CD4-positive, CD25-positive, alpha-beta regulatory T cell (primary cell): Measurements from ENCODE around the gene PLEK2. TPM values are rescaled to one million over a fixed set of nuclear protein-coding genes. Genes with fewer than 3 reads are reported as not detected.

Source experiments
- ATAC-seq, 2 donors: fragments of 150-1000 bp; cut with Tn5 transposase; one replicate each; pipeline ENCODE4 v1.10.0; 2021; ENCODE audit warnings: low read depth in 2 of 2, moderate number of reproducible peaks in 2 of 2, moderate library complexity in 1 of 2
- DNase-seq, 3 donors: peaks; one replicate each; pipeline versions ENCODE4 v3.0.0 to v3.0.0-alpha.2; 2012 to 2022; ENCODE audit warnings: mixed read lengths in 1 of 3
- H3K27ac ChIP-seq: one replicate; pipeline ENCODE4 v1.7.0; 2013; ENCODE audit warnings: mild to moderate bottlenecking, low read length; ENCODE audit not compliant: insufficient read depth, poor library complexity, severe bottlenecking
- H3K27me3 ChIP-seq: one replicate; pipeline ENCODE4 v1.7.0; 2013; ENCODE audit warnings: low read length; ENCODE audit not compliant: control insufficient read depth, insufficient read depth
- H3K36me3 ChIP-seq: one replicate; pipeline ENCODE4 v1.7.0; 2013; ENCODE audit warnings: mild to moderate bottlenecking, low read length, moderate library complexity; ENCODE audit not compliant: control insufficient read depth, insufficient read depth
- H3K4me1 ChIP-seq: 2 replicates; pipeline ENCODE4 v1.7.0; 2013; ENCODE audit warnings: mild to moderate bottlenecking, low read length; ENCODE audit not compliant: insufficient read depth, control insufficient read depth, poor library complexity, severe bottlenecking
- H3K4me3 ChIP-seq: one replicate; pipeline ENCODE4 v1.7.0; 2013; ENCODE audit warnings: low read depth, mild to moderate bottlenecking, low read length, moderate library complexity
- H3K9me3 ChIP-seq, 2 experiments: 1 replicate in 1 of 2; 2 replicates in 1 of 2; pipeline ENCODE4 v1.7.0; 2013; ENCODE audit warnings: low read length in 2 of 2, mild to moderate bottlenecking in 1 of 2, moderate library complexity in 1 of 2; ENCODE audit not compliant: control insufficient read depth in 2 of 2
- H3K27ac Mint-ChIP-seq, 3 donors: one replicate each; pipeline ENCODE4 v1.8.0; 2020 to 2022; ENCODE audit warnings: mild to moderate bottlenecking in 3 of 3, mixed read lengths in 3 of 3, moderate library complexity in 2 of 3
- H3K27me3 Mint-ChIP-seq: one replicate; pipeline ENCODE4 v1.8.0; 2022; ENCODE audit warnings: mild to moderate bottlenecking, mixed read lengths
- H3K36me3 Mint-ChIP-seq: one replicate; pipeline ENCODE4 v1.8.0; 2020; ENCODE audit warnings: mixed read lengths
- H3K4me1 Mint-ChIP-seq, 4 donors: one replicate each; pipeline ENCODE4 v1.8.0; 2020 to 2022; ENCODE audit warnings: mixed read lengths in 4 of 4, mild to moderate bottlenecking in 1 of 4
- H3K4me3 Mint-ChIP-seq, 4 donors: one replicate each; pipeline ENCODE4 v1.8.0; 2020 to 2022; ENCODE audit warnings: mild to moderate bottlenecking in 4 of 4, mixed read lengths in 4 of 4, moderate library complexity in 3 of 4
- H3K9me3 Mint-ChIP-seq, 7 donors: one replicate each; pipeline ENCODE4 v1.8.0; 2020 to 2022; ENCODE audit warnings: mixed read lengths in 7 of 7, mild to moderate bottlenecking in 3 of 7, moderate library complexity in 2 of 7
- polyA plus RNA-seq, 4 donors: library from polyadenylated mRNA; unstranded; fragments of 300-500 nt; fragmentation: Illumina TruSeq; gene quantifications; one replicate each; pipeline ENCODE4 v1.2.3, GENCODE V29; 2021
- total RNA-seq: library from RNA; stranded (reverse); gene quantifications from one replicate; pipeline ENCODE4 v1.2.3, GENCODE V29; 2022

Gene PLEK2
- total and polyA plus RNA-seq, 5 donors from 2014 or later: 0.56 TPM; not detected in 4

GRCh38 chr14:67449096-67449495, 37.1 kb upstream of the PLEK2 start:
- peaks cover 24% of the 10 kb centered on the region for H3K27me3 Mint-ChIP-seq
- no peak overlapping the region for H3K4me3 ChIP-seq
- no peak overlapping the region for H3K4me3 Mint-ChIP-seq
- no peaks in the 10 kb centered on the region for H3K27me3 ChIP-seq
- no peaks in the 10 kb centered on the region for H3K4me1 ChIP-seq
- H3K27ac Mint-ChIP-seq: no peak overlapping the region
- ATAC-seq (no peak), DNase-seq (no peak)
- H3K36me3 Mint-ChIP-seq: no peaks in the 10 kb centered on the region
- peaks cover 0 to 6% (median 0%) of the 10 kb centered on the region in 7 donors for H3K9me3 Mint-ChIP-seq
- no peaks in the 10 kb centered on the region for H3K4me1 Mint-ChIP-seq
- no peak overlapping the region for H3K27ac ChIP-seq
- no peaks in the 10 kb centered on the region for H3K36me3 ChIP-seq
- no peaks in the 10 kb centered on the region for H3K9me3 ChIP-seq

- H3K9me3 Mint-ChIP-seq: peaks cover 0 to 6% (median 0%) of the 10 kb centered on the region in 7 donors
- ATAC-seq (no peak), DNase-seq (no peak)
- no peaks in the 10 kb centered on the region for H3K36me3 Mint-ChIP-seq
- no peaks in the 10 kb centered on the region for H3K4me1 Mint-ChIP-seq
- H3K27me3 Mint-ChIP-seq: peaks cover 19% of the 10 kb centered on the region
- no peaks in the 10 kb centered on the region for H3K9me3 ChIP-seq
- H3K4me3 ChIP-seq: no peak overlapping the region
- H3K4me3 Mint-ChIP-seq: no peak overlapping the region
- no peaks in the 10 kb centered on the region for H3K4me1 ChIP-seq
- peaks cover 3% of the 10 kb centered on the region for H3K27me3 ChIP-seq
- H3K36me3 ChIP-seq: no peaks in the 10 kb centered on the region
- H3K27ac ChIP-seq: no peak overlapping the region
- H3K27ac Mint-ChIP-seq: no peak overlapping the region
These were observed 35.0 kb upstream of the PLEK2 start for GRCh38 chr14:67447033-67447381.

- Mint-ChIP-seq H3K36me3 (no peaks in the 10 kb centered on the region), H3K4me3 (no peak overlapping the region), H3K4me1 (no peaks in the 10 kb centered on the region), H3K9me3 (peaks cover 0 to 6% (median 0%) of the 10 kb centered on the region in 7 donors), H3K27me3 (peaks cover 19% of the 10 kb centered on the region), H3K27ac (no peak overlapping the region)
- Histone ChIP-seq H3K4me3 (no peak overlapping the region), H3K4me1 (no peaks in the 10 kb centered on the region), H3K27ac (no peak overlapping the region), H3K27me3 (peaks cover 3% of the 10 kb centered on the region), H3K9me3 (no peaks in the 10 kb centered on the region), H3K36me3 (no peaks in the 10 kb centered on the region)
- no peak for DNase-seq
- no peak for ATAC-seq
These were observed 34.5 kb upstream of the PLEK2 start for GRCh38 chr14:67446371-67447032.

GRCh38 chr14:67444395-67444794, 32.4 kb upstream of the PLEK2 start:
- ATAC-seq: no peak

GRCh38 chr14:67442139-67442906, 30.4 kb upstream of the PLEK2 start:
- H3K4me3 Mint-ChIP-seq: no peak overlapping the region
- H3K9me3 Mint-ChIP-seq: peaks cover 0 to 2% (median 0%) of the 10 kb centered on the region in 7 donors
- peaks cover 28% of the 10 kb centered on the region for H3K27me3 Mint-ChIP-seq
- ATAC-seq: no peak
- H3K36me3 ChIP-seq: no peaks in the 10 kb centered on the region
- H3K4me1 ChIP-seq: no peaks in the 10 kb centered on the region
- H3K27me3 ChIP-seq: peaks cover 3% of the 10 kb centered on the region
- no peaks in the 10 kb centered on the region for H3K36me3 Mint-ChIP-seq
- DNase-seq: no peak
- H3K4me3 ChIP-seq: no peak overlapping the region
- H3K4me1 Mint-ChIP-seq: no peaks in the 10 kb centered on the region
- H3K27ac ChIP-seq: no peak overlapping the region
- H3K9me3 ChIP-seq: no peaks in the 10 kb centered on the region
- H3K27ac Mint-ChIP-seq: no peak overlapping the region

More at GRCh38 chr14:67444395-67444794, 32.4 kb upstream of the PLEK2 start:
- H3K4me1 ChIP-seq: no peaks in the 10 kb centered on the region
- H3K9me3 ChIP-seq: no peaks in the 10 kb centered on the region
- H3K4me3 ChIP-seq: no peak overlapping the region
- H3K4me1 Mint-ChIP-seq: no peaks in the 10 kb centered on the region
- H3K4me3 Mint-ChIP-seq: no peak overlapping the region
- H3K36me3 ChIP-seq: no peaks in the 10 kb centered on the region
- peaks cover 25% of the 10 kb centered on the region for H3K27me3 Mint-ChIP-seq
- DNase-seq: no peak
- no peak overlapping the region for H3K27ac Mint-ChIP-seq
- peaks cover 3% of the 10 kb centered on the region for H3K27me3 ChIP-seq
- no peak overlapping the region for H3K27ac ChIP-seq
- H3K9me3 Mint-ChIP-seq: peaks cover 0 to 2% (median 0%) of the 10 kb centered on the region in 7 donors
- H3K36me3 Mint-ChIP-seq: no peaks in the 10 kb centered on the region

- no peaks in the 10 kb centered on the region for H3K9me3 ChIP-seq
- no peaks in the 10 kb centered on the region for H3K36me3 ChIP-seq
- Mint-ChIP-seq H3K4me3 (no peak overlapping the region), H3K36me3 (no peaks in the 10 kb centered on the region), H3K27ac (no peak overlapping the region), H3K9me3 (peaks cover 0 to 2% (median 0%) of the 10 kb centered on the region in 7 donors), H3K27me3 (peaks cover 26% of the 10 kb centered on the region), H3K4me1 (no peaks in the 10 kb centered on the region)
- H3K4me3 ChIP-seq: no peak overlapping the region
- ATAC-seq (no peak), DNase-seq (no peak)
- peaks cover 3% of the 10 kb centered on the region for H3K27me3 ChIP-seq
- no peak overlapping the region for H3K27ac ChIP-seq
- no peaks in the 10 kb centered on the region for H3K4me1 ChIP-seq
These were observed 29.7 kb upstream of the PLEK2 start for GRCh38 chr14:67441672-67442071.

- ATAC-seq (no peak), DNase-seq (no peak)
- H3K27ac Mint-ChIP-seq: no peak overlapping the region
- Histone ChIP-seq H3K4me1 (no peaks in the 10 kb centered on the region), H3K27ac (no peak overlapping the region), H3K9me3 (no peaks in the 10 kb centered on the region), H3K27me3 (peaks cover 3% of the 10 kb centered on the region), H3K36me3 (no peaks in the 10 kb centered on the region), H3K4me3 (no peak overlapping the region)
- no peaks in the 10 kb centered on the region for H3K36me3 Mint-ChIP-seq
- H3K4me3 Mint-ChIP-seq: no peak overlapping the region
- H3K27me3 Mint-ChIP-seq: peaks cover 25% of the 10 kb centered on the region
- no peaks in the 10 kb centered on the region for H3K4me1 Mint-ChIP-seq
- H3K9me3 Mint-ChIP-seq: peaks cover 0 to 2% (median 0%) of the 10 kb centered on the region in 7 donors
These were observed 29.3 kb upstream of the PLEK2 start for GRCh38 chr14:67441256-67441655.

GRCh38 chr14:67440513-67440912, 28.5 kb upstream of the PLEK2 start:
- no peak overlapping the region for H3K27ac ChIP-seq
- peaks cover 3% of the 10 kb centered on the region for H3K27me3 ChIP-seq
- Mint-ChIP-seq H3K27ac (no peak overlapping the region), H3K27me3 (peaks cover 18% of the 10 kb centered on the region), H3K9me3 (peaks cover 0 to 2% (median 0%) of the 10 kb centered on the region in 7 donors), H3K4me1 (no peaks in the 10 kb centered on the region), H3K4me3 (no peak overlapping the region), H3K36me3 (no peaks in the 10 kb centered on the region)
- DNase-seq (no peak), ATAC-seq (no peak)
- no peaks in the 10 kb centered on the region for H3K9me3 ChIP-seq
- no peaks in the 10 kb centered on the region for H3K4me1 ChIP-seq
- H3K4me3 ChIP-seq: no peak overlapping the region
- H3K36me3 ChIP-seq: no peaks in the 10 kb centered on the region
